ENCODE measurements around the gene SLC35E3.

SLC35E3 gene

GRCh38 chr12:68780731-68781130, 34.8 kb downstream of the SLC35E3 start:
- Mint-ChIP-seq H3K27me3 (no peaks in the 10 kb centered on the region), H3K9me3 (no peaks in the 10 kb centered on the region), H3K4me1 (no peaks in the 10 kb centered on the region), H3K36me3 (peaks cover 4% of the 10 kb centered on the region), H3K4me3 (no peak overlapping the region), H3K27ac (no peak overlapping the region)
- ATAC-seq (ENCODE audit: low read depth) (no peak), DNase-seq (ENCODE audit: low spot score in 2 of 2) (no peak)

GRCh38 chr12:68781728-68782127, 35.8 kb downstream of the SLC35E3 start:
- no peak for ATAC-seq (ENCODE audit: low read depth)
- Mint-ChIP-seq H3K27me3 (no peaks in the 10 kb centered on the region), H3K4me1 (no peaks in the 10 kb centered on the region), H3K27ac (peak overlapping the region; percentile 58), H3K9me3 (no peaks in the 10 kb centered on the region), H3K36me3 (peaks cover 4% of the 10 kb centered on the region), H3K4me3 (no peak overlapping the region)
- DNase-seq (ENCODE audit: low spot score in 2 of 2): no peak

GRCh38 chr12:68784015-68784414, 38.0 kb downstream of the SLC35E3 start:
- Mint-ChIP-seq H3K4me1 (peaks cover 5% of the 10 kb centered on the region), H3K36me3 (peaks cover 4% of the 10 kb centered on the region), H3K9me3 (no peaks in the 10 kb centered on the region), H3K27me3 (no peaks in the 10 kb centered on the region), H3K27ac (no peak overlapping the region), H3K4me3 (no peak overlapping the region)
- ATAC-seq (ENCODE audit: low read depth): no peak
- no peak for DNase-seq (ENCODE audit: low spot score in 2 of 2)

GRCh38 chr12:68785358-68785757, 39.4 kb downstream of the SLC35E3 start:
- H3K36me3 Mint-ChIP-seq: peaks cover 4% of the 10 kb centered on the region
- H3K27ac Mint-ChIP-seq: no peak overlapping the region
- peaks cover 7% of the 10 kb centered on the region for H3K4me1 Mint-ChIP-seq
- H3K9me3 Mint-ChIP-seq: no peaks in the 10 kb centered on the region
- ATAC-seq (ENCODE audit: low read depth) (no peak), DNase-seq (ENCODE audit: low spot score in 2 of 2) (no peak)
- no peaks in the 10 kb centered on the region for H3K27me3 Mint-ChIP-seq
- no peak overlapping the region for H3K4me3 Mint-ChIP-seq

GRCh38 chr12:68785823-68786222, 39.8 kb downstream of the SLC35E3 start:
- ATAC-seq (ENCODE audit: low read depth): no peak

GRCh38 chr12:68786929-68787328, 41.0 kb downstream of the SLC35E3 start:
- peaks cover 2% of the 10 kb centered on the region for H3K36me3 Mint-ChIP-seq
- H3K9me3 Mint-ChIP-seq: no peaks in the 10 kb centered on the region
- no peak overlapping the region for H3K27ac Mint-ChIP-seq
- H3K4me3 Mint-ChIP-seq: no peak overlapping the region
- ATAC-seq (ENCODE audit: low read depth) (no peak), DNase-seq (ENCODE audit: low spot score in 2 of 2) (no peak)
- H3K27me3 Mint-ChIP-seq: no peaks in the 10 kb centered on the region
- H3K4me1 Mint-ChIP-seq: peaks cover 7% of the 10 kb centered on the region

More at GRCh38 chr12:68785823-68786222, 39.8 kb downstream of the SLC35E3 start:
- H3K9me3 Mint-ChIP-seq: no peaks in the 10 kb centered on the region
- peaks cover 7% of the 10 kb centered on the region for H3K4me1 Mint-ChIP-seq
- peaks cover 4% of the 10 kb centered on the region for H3K36me3 Mint-ChIP-seq
- no peaks in the 10 kb centered on the region for H3K27me3 Mint-ChIP-seq
- H3K27ac Mint-ChIP-seq: no peak overlapping the region
- no peak for DNase-seq (ENCODE audit: low spot score in 2 of 2)
- no peak overlapping the region for H3K4me3 Mint-ChIP-seq

- peaks cover 7% of the 10 kb centered on the region for H3K4me1 Mint-ChIP-seq
- ATAC-seq (ENCODE audit: low read depth) (no peak), DNase-seq (ENCODE audit: low spot score in 2 of 2) (no peak)
- H3K27ac Mint-ChIP-seq: no peak overlapping the region
- no peaks in the 10 kb centered on the region for H3K9me3 Mint-ChIP-seq
- H3K4me3 Mint-ChIP-seq: no peak overlapping the region
- H3K27me3 Mint-ChIP-seq: no peaks in the 10 kb centered on the region
- H3K36me3 Mint-ChIP-seq: peaks cover 2% of the 10 kb centered on the region
Observed at GRCh38 chr12:68788554-68789143, 42.7 kb downstream of the SLC35E3 start.

GRCh38 chr12:68789144-68789878, 43.3 kb downstream of the SLC35E3 start:
- DNase-seq (ENCODE audit: low spot score in 2 of 2) (no peak), ATAC-seq (ENCODE audit: low read depth) (no peak)
- no peaks in the 10 kb centered on the region for H3K36me3 Mint-ChIP-seq
- H3K4me3 Mint-ChIP-seq: no peak overlapping the region
- H3K4me1 Mint-ChIP-seq: peaks cover 7% of the 10 kb centered on the region
- H3K27me3 Mint-ChIP-seq: no peaks in the 10 kb centered on the region
- no peak overlapping the region for H3K27ac Mint-ChIP-seq
- H3K9me3 Mint-ChIP-seq: no peaks in the 10 kb centered on the region

- no peaks in the 10 kb centered on the region for H3K36me3 Mint-ChIP-seq
- no peaks in the 10 kb centered on the region for H3K9me3 Mint-ChIP-seq
- ATAC-seq (ENCODE audit: low read depth): no peak
- H3K27ac Mint-ChIP-seq: peak overlapping the region; percentile 20
- no peak for DNase-seq (ENCODE audit: low spot score in 2 of 2)
- H3K4me3 Mint-ChIP-seq: no peak overlapping the region
- H3K27me3 Mint-ChIP-seq: no peaks in the 10 kb centered on the region
- H3K4me1 Mint-ChIP-seq: peaks cover 7% of the 10 kb centered on the region
Observed at GRCh38 chr12:68790081-68790951, 44.3 kb downstream of the SLC35E3 start.

GRCh38 chr12:68790952-68791234, 44.9 kb downstream of the SLC35E3 start:
- Mint-ChIP-seq H3K4me1 (peaks cover 7% of the 10 kb centered on the region), H3K9me3 (no peaks in the 10 kb centered on the region), H3K36me3 (no peaks in the 10 kb centered on the region), H3K27me3 (no peaks in the 10 kb centered on the region), H3K4me3 (no peak overlapping the region), H3K27ac (no peak overlapping the region)
- DNase-seq (ENCODE audit: low spot score in 2 of 2) (no peak), ATAC-seq (ENCODE audit: low read depth) (no peak)

GRCh38 chr12:68791897-68792481, 46.0 kb downstream of the SLC35E3 start:
- ATAC-seq (ENCODE audit: low read depth): no peak
- Mint-ChIP-seq H3K36me3 (no peaks in the 10 kb centered on the region), H3K4me1 (peaks cover 7% of the 10 kb centered on the region)

GRCh38 chr12:68792952-68793351, 47.0 kb downstream of the SLC35E3 start:
- H3K27me3 Mint-ChIP-seq: no peaks in the 10 kb centered on the region
- H3K4me3 Mint-ChIP-seq: no peak overlapping the region
- ATAC-seq (ENCODE audit: low read depth) (peak; percentile 93), DNase-seq (ENCODE audit: low spot score in 2 of 2) (peak; percentile 5 to 17)
- H3K9me3 Mint-ChIP-seq: no peaks in the 10 kb centered on the region
- H3K27ac Mint-ChIP-seq: no peak overlapping the region
- H3K36me3 Mint-ChIP-seq: no peaks in the 10 kb centered on the region
- peaks cover 2% of the 10 kb centered on the region for H3K4me1 Mint-ChIP-seq

More at GRCh38 chr12:68791897-68792481, 46.0 kb downstream of the SLC35E3 start:
- no peak overlapping the region for H3K27ac Mint-ChIP-seq
- no peak for DNase-seq (ENCODE audit: low spot score in 2 of 2)
- H3K9me3 Mint-ChIP-seq: no peaks in the 10 kb centered on the region
- no peak overlapping the region for H3K4me3 Mint-ChIP-seq
- H3K27me3 Mint-ChIP-seq: no peaks in the 10 kb centered on the region

GRCh38 chr12:68793436-68793835, 47.5 kb downstream of the SLC35E3 start:
- Mint-ChIP-seq H3K27me3 (no peaks in the 10 kb centered on the region), H3K36me3 (no peaks in the 10 kb centered on the region), H3K4me3 (no peak overlapping the region), H3K4me1 (peaks cover 2% of the 10 kb centered on the region), H3K27ac (no peak overlapping the region), H3K9me3 (no peaks in the 10 kb centered on the region)
- no peak for ATAC-seq (ENCODE audit: low read depth)
- DNase-seq (ENCODE audit: low spot score in 2 of 2): no peak

Measured in memory B cell (primary cell).